Measurements from ENCODE around the gene IMPA2.
"Not testable (repeated sequence)": the region's sequence is repeated elsewhere in the genome, so short reads cannot be mapped to it uniquely, and the experiment has no call there.

The IMPA2 gene

GRCh38 chr18:12032786-12033642 lies 51.7 kb downstream of the IMPA2 start:
- H3K9me3 ChIP-seq (ENCODE audit: control insufficient read depth in 5 of 5, low read length in 5 of 5), result no peaks in the 10 kb centered on the region
- H3K9ac ChIP-seq (ENCODE audit: low read length in 5 of 5), result peak overlapping the region in 1 of 5 donors; percentile 30
- H3K27me3 ChIP-seq (ENCODE audit: control insufficient read depth in 5 of 5, insufficient read depth in 4 of 5, low read length in 5 of 5), result no peaks in the 10 kb centered on the region
- H3K4me3 ChIP-seq (ENCODE audit: low read depth in 1 of 5, low read length in 5 of 5), result no peak overlapping the region
- peaks cover 0 to 22% (median 8%) of the 10 kb centered on the region in 5 donors for H3K4me1 ChIP-seq (ENCODE audit: control insufficient read depth in 5 of 5, insufficient read depth in 5 of 5, low read length in 5 of 5)
- H3K36me3 ChIP-seq (ENCODE audit: control insufficient read depth in 5 of 5, insufficient read depth in 5 of 5, low read length in 5 of 5), result peaks cover 0 to 24% (median 15%) of the 10 kb centered on the region in 5 donors
- no peak overlapping the region for H3K27ac ChIP-seq (ENCODE audit: low read depth, low read length)

DNA sequence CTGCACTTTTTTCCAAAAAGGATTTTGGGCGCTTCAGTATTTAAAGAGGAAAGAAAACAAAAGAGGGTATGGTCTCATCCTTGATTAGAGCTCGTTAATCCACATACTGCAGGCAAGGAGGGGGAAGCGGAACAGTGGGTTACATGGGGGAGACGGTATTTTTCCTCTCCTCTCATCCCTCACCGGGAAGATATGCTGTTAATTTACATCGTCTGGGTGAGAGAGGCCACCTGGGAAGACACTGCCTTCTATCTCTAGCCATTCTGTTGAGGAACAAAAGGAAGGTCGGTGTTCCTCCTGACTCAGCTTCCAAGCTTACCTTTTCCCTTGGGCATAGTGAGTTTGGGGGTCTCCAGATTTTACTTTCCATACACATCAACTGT lies 52.3 kb downstream of the IMPA2 start:
- Histone ChIP-seq H3K27ac (ENCODE audit: low read depth, low read length) (no peak overlapping the region), H3K4me1 (ENCODE audit: control insufficient read depth in 5 of 5, insufficient read depth in 5 of 5, low read length in 5 of 5) (peaks cover 0 to 23% (median 13%) of the 10 kb centered on the region in 5 donors)

GRCh38 chr18:12034241-12035100 lies 53.2 kb downstream of the IMPA2 start:
- Histone ChIP-seq H3K27ac (ENCODE audit: low read depth, low read length) (no peak overlapping the region), H3K36me3 (ENCODE audit: control insufficient read depth in 5 of 5, insufficient read depth in 5 of 5, low read length in 5 of 5) (peaks cover 0 to 16% (median 14%) of the 10 kb centered on the region in 5 donors), H3K4me1 (ENCODE audit: control insufficient read depth in 5 of 5, insufficient read depth in 5 of 5, low read length in 5 of 5) (peaks cover 0 to 28% (median 20%) of the 10 kb centered on the region in 5 donors), H3K27me3 (ENCODE audit: control insufficient read depth in 5 of 5, insufficient read depth in 4 of 5, low read length in 5 of 5) (no peaks in the 10 kb centered on the region), H3K4me3 (ENCODE audit: low read depth in 1 of 5, low read length in 5 of 5) (no peak overlapping the region), H3K9ac (ENCODE audit: low read length in 5 of 5) (no peak overlapping the region), H3K9me3 (ENCODE audit: control insufficient read depth in 5 of 5, low read length in 5 of 5) (no peaks in the 10 kb centered on the region)

More for the DNA sequence above, 52.3 kb downstream of the IMPA2 start:
- Histone ChIP-seq H3K36me3 (ENCODE audit: control insufficient read depth in 5 of 5, insufficient read depth in 5 of 5, low read length in 5 of 5) (peaks cover 0 to 18% (median 14%) of the 10 kb centered on the region in 5 donors), H3K27me3 (ENCODE audit: control insufficient read depth in 5 of 5, insufficient read depth in 4 of 5, low read length in 5 of 5) (no peaks in the 10 kb centered on the region), H3K9ac (ENCODE audit: low read length in 5 of 5) (no peak overlapping the region), H3K4me3 (ENCODE audit: low read depth in 1 of 5, low read length in 5 of 5) (no peak overlapping the region), H3K9me3 (ENCODE audit: control insufficient read depth in 5 of 5, low read length in 5 of 5) (no peaks in the 10 kb centered on the region)

DNA sequence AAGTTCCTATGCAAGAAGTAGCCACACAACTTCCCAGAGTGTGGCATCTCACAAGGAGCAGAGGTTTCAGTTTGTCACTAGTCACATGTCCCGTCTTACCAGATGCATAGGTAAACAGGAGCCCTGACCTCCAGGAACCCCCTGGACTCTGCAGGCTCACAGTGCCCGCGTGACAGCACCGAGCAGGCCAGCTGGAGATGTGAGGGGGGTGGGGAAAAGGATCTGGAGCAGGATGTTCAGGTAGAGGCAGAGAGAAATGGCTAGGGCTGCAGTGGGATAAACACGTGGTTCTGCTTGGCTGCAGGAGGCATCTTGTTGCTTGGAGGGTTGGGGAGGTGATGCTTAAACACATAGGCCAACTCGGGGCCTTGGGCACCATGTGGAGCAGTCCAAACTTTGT lies 54.2 kb downstream of the IMPA2 start:
- Histone ChIP-seq H3K27me3 (ENCODE audit: control insufficient read depth in 5 of 5, insufficient read depth in 4 of 5, low read length in 5 of 5) (no peaks in the 10 kb centered on the region), H3K9ac (ENCODE audit: low read length in 5 of 5) (no peak overlapping the region), H3K4me1 (ENCODE audit: control insufficient read depth in 5 of 5, insufficient read depth in 5 of 5, low read length in 5 of 5) (peaks cover 0 to 28% (median 20%) of the 10 kb centered on the region in 5 donors), H3K9me3 (ENCODE audit: control insufficient read depth in 5 of 5, low read length in 5 of 5) (no peaks in the 10 kb centered on the region), H3K4me3 (ENCODE audit: low read depth in 1 of 5, low read length in 5 of 5) (no peak overlapping the region), H3K36me3 (ENCODE audit: control insufficient read depth in 5 of 5, insufficient read depth in 5 of 5, low read length in 5 of 5) (peaks cover 0 to 8% (median 6%) of the 10 kb centered on the region in 5 donors), H3K27ac (ENCODE audit: low read depth, low read length) (no peak overlapping the region)

- Histone ChIP-seq H3K4me3 (ENCODE audit: low read depth in 1 of 5, low read length in 5 of 5) (no peak overlapping the region), H3K9me3 (ENCODE audit: control insufficient read depth in 5 of 5, low read length in 5 of 5) (no peaks in the 10 kb centered on the region), H3K27me3 (ENCODE audit: control insufficient read depth in 5 of 5, insufficient read depth in 4 of 5, low read length in 5 of 5) (no peaks in the 10 kb centered on the region), H3K36me3 (ENCODE audit: control insufficient read depth in 5 of 5, insufficient read depth in 5 of 5, low read length in 5 of 5) (peaks cover 0 to 3% (median 0%) of the 10 kb centered on the region in 5 donors), H3K27ac (ENCODE audit: low read depth, low read length) (no peak overlapping the region), H3K4me1 (ENCODE audit: control insufficient read depth in 5 of 5, insufficient read depth in 5 of 5, low read length in 5 of 5) (peaks cover 0 to 28% (median 20%) of the 10 kb centered on the region in 5 donors), H3K9ac (ENCODE audit: low read length in 5 of 5) (no peak overlapping the region)
Observed at GRCh38 chr18:12036201-12036751, 55.0 kb downstream of the IMPA2 start.

- Histone ChIP-seq H3K27ac (ENCODE audit: low read depth, low read length) (no peak overlapping the region), H3K36me3 (ENCODE audit: control insufficient read depth in 5 of 5, insufficient read depth in 5 of 5, low read length in 5 of 5) (peaks cover 0 to 3% (median 0%) of the 10 kb centered on the region in 5 donors), H3K4me1 (ENCODE audit: control insufficient read depth in 5 of 5, insufficient read depth in 5 of 5, low read length in 5 of 5) (peaks cover 0 to 17% (median 14%) of the 10 kb centered on the region in 5 donors), H3K9ac (ENCODE audit: low read length in 5 of 5) (peak overlapping the region in 3 of 5 donors; percentile 58 to 72 (median 60)), H3K27me3 (ENCODE audit: control insufficient read depth in 5 of 5, insufficient read depth in 4 of 5, low read length in 5 of 5) (no peaks in the 10 kb centered on the region), H3K9me3 (ENCODE audit: control insufficient read depth in 5 of 5, low read length in 5 of 5) (no peaks in the 10 kb centered on the region), H3K4me3 (ENCODE audit: low read depth in 1 of 5, low read length in 5 of 5) (peak overlapping the region in 4 of 5 donors; percentile 65 to 76 (median 70))
Observed at GRCh38 chr18:12038082-12038638, 56.9 kb downstream of the IMPA2 start.

DNA sequence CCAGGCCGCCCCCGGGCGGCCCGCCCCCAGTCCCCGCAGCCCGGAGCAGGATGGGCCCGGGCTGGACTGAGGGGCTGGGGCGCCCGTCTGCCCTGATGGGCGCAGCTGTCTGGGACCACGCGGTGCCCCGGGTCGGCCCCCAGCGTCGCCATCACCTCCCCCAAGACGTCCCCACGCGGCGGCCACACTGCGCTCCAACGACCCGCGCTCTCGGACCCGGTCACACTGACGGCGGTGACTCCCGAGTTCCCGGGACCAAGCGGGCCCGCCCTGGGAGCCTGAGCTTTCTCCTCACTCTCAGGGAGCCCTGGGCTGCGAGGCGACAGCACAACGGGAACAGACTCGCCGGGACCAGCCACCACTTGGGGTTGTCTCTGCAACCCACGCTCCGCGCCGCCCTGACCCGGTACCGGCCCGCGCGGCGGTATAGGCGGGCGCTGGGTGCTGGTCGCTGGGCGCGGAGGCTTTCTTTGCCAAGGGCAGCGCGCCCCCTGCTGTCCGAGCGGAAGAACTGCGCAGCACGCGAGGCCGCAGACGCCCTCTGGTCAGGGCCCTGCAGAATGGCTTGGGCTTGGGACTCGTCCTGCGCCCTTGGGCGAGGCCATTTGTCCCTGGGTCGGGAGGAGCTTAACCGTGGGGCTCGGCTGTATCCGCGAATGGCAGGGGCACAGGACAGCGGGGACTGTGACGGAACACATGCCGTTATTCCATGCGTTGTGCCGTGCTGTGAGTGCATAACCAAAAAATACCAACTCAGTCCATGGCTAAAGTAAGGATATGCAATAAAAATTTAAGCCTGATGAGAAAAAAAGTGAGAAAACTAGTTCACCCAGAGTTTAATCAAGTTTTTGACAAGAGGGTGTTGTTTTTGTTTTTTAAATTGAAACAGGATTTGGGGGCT lies 57.6 kb downstream of the IMPA2 start:
- H3K4me1 ChIP-seq (ENCODE audit: control insufficient read depth in 5 of 5, insufficient read depth in 5 of 5, low read length in 5 of 5), result peaks cover 0 to 14% (median 14%) of the 10 kb centered on the region in 5 donors
- H3K36me3 ChIP-seq (ENCODE audit: control insufficient read depth in 5 of 5, insufficient read depth in 5 of 5, low read length in 5 of 5), result no peaks in the 10 kb centered on the region
- no peaks in the 10 kb centered on the region for H3K9me3 ChIP-seq (ENCODE audit: control insufficient read depth in 5 of 5, low read length in 5 of 5)
- H3K27ac ChIP-seq (ENCODE audit: low read depth, low read length), result no peak overlapping the region
- H3K9ac ChIP-seq (ENCODE audit: low read length in 5 of 5), result peak overlapping the region in 3 of 5 donors; percentile 58 to 72 (median 60)
- H3K27me3 ChIP-seq (ENCODE audit: control insufficient read depth in 5 of 5, insufficient read depth in 4 of 5, low read length in 5 of 5), result no peaks in the 10 kb centered on the region
- peak overlapping the region in 4 of 5 donors; percentile 65 to 76 (median 70) for H3K4me3 ChIP-seq (ENCODE audit: low read depth in 1 of 5, low read length in 5 of 5)

DNA sequence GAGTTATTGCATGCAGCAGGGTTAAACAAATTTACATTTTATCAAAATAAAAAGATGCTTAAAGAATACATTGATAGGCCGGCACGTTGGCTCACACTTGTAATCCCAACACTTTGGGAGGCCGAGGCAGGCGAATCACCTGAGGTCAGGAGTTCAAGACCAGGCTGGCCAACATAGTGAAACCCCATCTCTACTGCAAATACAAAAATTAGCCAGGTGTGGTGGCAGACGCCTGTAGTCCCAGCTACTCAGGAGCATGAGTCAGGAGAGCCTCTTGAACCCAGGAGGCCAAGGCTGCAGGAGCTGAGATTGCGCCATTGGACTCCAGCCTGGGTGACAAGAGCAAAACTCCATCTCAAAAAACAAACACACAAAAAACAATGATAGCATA lies 58.2 kb downstream of the IMPA2 start:
- not testable (repeated sequence) for H3K27me3 ChIP-seq (ENCODE audit: control insufficient read depth in 5 of 5, insufficient read depth in 4 of 5, low read length in 5 of 5); H3K27ac ChIP-seq (ENCODE audit: low read depth, low read length); H3K9me3 ChIP-seq (ENCODE audit: control insufficient read depth in 5 of 5, low read length in 5 of 5); H3K4me3 ChIP-seq (ENCODE audit: low read depth in 1 of 5, low read length in 5 of 5); H3K9ac ChIP-seq (ENCODE audit: low read length in 5 of 5); H3K36me3 ChIP-seq (ENCODE audit: control insufficient read depth in 5 of 5, insufficient read depth in 5 of 5, low read length in 5 of 5)
- H3K4me1 ChIP-seq (ENCODE audit: control insufficient read depth in 5 of 5, insufficient read depth in 5 of 5, low read length in 5 of 5), result peaks cover 0 to 14% (median 14%) of the 10 kb centered on the region in 5 donors

DNA sequence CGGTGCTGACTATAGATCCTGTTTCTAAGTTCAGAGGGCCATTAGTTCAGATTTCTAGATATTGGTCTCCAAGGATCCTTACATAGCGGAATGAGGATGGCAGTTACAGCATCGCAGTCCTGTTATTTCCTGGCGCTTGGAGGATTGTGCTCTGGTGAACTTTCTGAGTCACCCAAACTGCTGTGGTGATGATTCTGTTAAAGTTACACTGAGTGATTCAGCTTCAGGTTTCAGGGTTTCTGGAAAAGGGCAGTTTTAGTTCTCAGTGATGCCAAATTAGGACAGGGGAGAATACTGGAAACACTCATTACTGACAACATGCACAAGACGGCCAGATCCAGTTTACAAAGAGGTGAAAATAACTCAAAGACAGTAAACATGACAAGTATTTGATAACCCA lies 60.3 kb downstream of the IMPA2 start:
- H3K27me3 ChIP-seq (ENCODE audit: control insufficient read depth in 5 of 5, insufficient read depth in 4 of 5, low read length in 5 of 5), result peaks cover 0 to 8% (median 0%) of the 10 kb centered on the region in 5 donors
- H3K27ac ChIP-seq (ENCODE audit: low read depth, low read length), result no peak overlapping the region
- no peaks in the 10 kb centered on the region for H3K36me3 ChIP-seq (ENCODE audit: control insufficient read depth in 5 of 5, insufficient read depth in 5 of 5, low read length in 5 of 5)
- peak overlapping the region in 1 of 5 donors; percentile 8 for H3K9ac ChIP-seq (ENCODE audit: low read length in 5 of 5)
- no peak overlapping the region for H3K4me3 ChIP-seq (ENCODE audit: low read depth in 1 of 5, low read length in 5 of 5)
- H3K9me3 ChIP-seq (ENCODE audit: control insufficient read depth in 5 of 5, low read length in 5 of 5), result no peaks in the 10 kb centered on the region
- peaks cover 0 to 14% (median 14%) of the 10 kb centered on the region in 5 donors for H3K4me1 ChIP-seq (ENCODE audit: control insufficient read depth in 5 of 5, insufficient read depth in 5 of 5, low read length in 5 of 5)

Measured in subcutaneous abdominal adipose tissue (tissue), 5 donors.